OCI-LY7 (cell line): ENCODE measurements around the gene PRMT9. TPM values are rescaled to one million over a fixed set of nuclear protein-coding genes. Genes with fewer than 3 reads are reported as not detected.

Experiments
- BruUV-seq: library from RNA; stranded (reverse); fragments of 400-500 nt; replicated peaks from 2 replicates; lab custom pipeline; 2021; lab: Mats Ljungman, UMichigan
- CTCF ChIA-PET: fragments of 300-600 bp; sonication (Branson Sonifier 250); formaldehyde crosslinking; loops from one replicate; lab custom pipeline; 2022; ENCODE audit warnings: antibody characterized with exemption; ENCODE audit not compliant: unreplicated experiment; lab: Charles Lee
- POLR2A ChIA-PET: fragments of 300-600 bp; sonication (Branson Sonifier 250); formaldehyde crosslinking; loops from one replicate; lab custom pipeline; 2022; ENCODE audit warnings: antibody characterized with exemption; lab: Charles Lee
- DNase-seq: peaks from one replicate; pipeline ENCODE4 v3.0.0-alpha.2; 2015; ENCODE audit warnings: low spot score
- H2AFZ ChIP-seq: fragments of 200-600 bp; sonication (generic), shearing (Covaris generic); 2 replicates; pipeline ENCODE4 v1.6.1; 2014; ENCODE audit warnings: mild to moderate bottlenecking, antibody characterized with exemption, low read length, moderate library complexity
- H3K27ac ChIP-seq: fragments of 200-600 bp; sonication (generic); 2 replicates; pipeline ENCODE4 v1.5.1; 2014; ENCODE audit warnings: mixed run types, low read depth, mild to moderate bottlenecking, moderate library complexity, low read length, inconsistent platforms; ENCODE audit not compliant: poor library complexity, severe bottlenecking
- H3K36me3 ChIP-seq: fragments of 200-600 bp; sonication (generic); 2 replicates; pipeline ENCODE4 v1.6.1; 2014; ENCODE audit warnings: mild to moderate bottlenecking, antibody characterized with exemption, low read length, moderate library complexity, mixed read lengths; ENCODE audit not compliant: insufficient read depth
- H3K4me1 ChIP-seq: fragments of 200-600 bp; sonication (generic); 2 replicates; pipeline ENCODE4 v1.5.1; 2014; ENCODE audit warnings: mild to moderate bottlenecking, low read length; ENCODE audit not compliant: insufficient read depth, poor library complexity, severe bottlenecking
- H3K4me2 ChIP-seq: fragments of 200-600 bp; sonication (generic); 2 replicates; pipeline ENCODE4 v1.6.1; 2014; ENCODE audit warnings: mild to moderate bottlenecking, low read length
- H3K4me3 ChIP-seq: fragments of 200-600 bp; sonication (generic); 2 replicates; pipeline ENCODE4 v1.5.1; 2014; ENCODE audit warnings: mild to moderate bottlenecking, low read depth, low read length; ENCODE audit not compliant: poor library complexity, severe bottlenecking
- H3K79me2 ChIP-seq: fragments of 200-600 bp; sonication (generic); 2 replicates; pipeline ENCODE4 v1.6.1; 2016; ENCODE audit warnings: low read depth, mild to moderate bottlenecking, low read length, moderate library complexity, mixed read lengths; ENCODE audit not compliant: insufficient read depth
- H3K9me2 ChIP-seq: fragments of 200-600 bp; sonication (generic); 2 replicates; pipeline ENCODE4 v1.6.1; 2016; ENCODE audit warnings: mild to moderate bottlenecking, low read length, mixed read lengths; ENCODE audit not compliant: insufficient read depth
- H3K9me3 ChIP-seq: fragments of 200-600 bp; sonication (generic); 2 replicates; pipeline ENCODE4 v1.6.1; 2014; ENCODE audit warnings: mild to moderate bottlenecking, mixed run types, low read length, mixed read lengths
- H4K20me1 ChIP-seq: fragments of 200-600 bp; sonication (generic); 2 replicates; pipeline ENCODE4 v1.6.1; 2014; ENCODE audit warnings: mild to moderate bottlenecking, antibody characterized with exemption, low read length, moderate library complexity, mixed read lengths; ENCODE audit not compliant: insufficient read depth
- EZH2phosphoT487 ChIP-seq: fragments of 200-600 bp; sonication (generic); IDR thresholded peaks from 2 replicates; pipeline ENCODE4 v1.6.1; 2018; ENCODE audit warnings: low read depth, borderline replicate concordance, mild to moderate bottlenecking, mixed run types, antibody characterized with exemption, low read length, moderate library complexity, mixed read lengths
- intact Hi-C: fragments of 100-400 bp; cut with micrococcal nuclease; formaldehyde crosslinking; loops from one replicate; pipeline ENCODE4 v1.10.0; 2022; ENCODE audit not compliant: unreplicated experiment
- total RNA-seq, 2 experiments: library from RNA; depleted of rRNA in 1 of 2; stranded (reverse); fragments of >200 nt in 1 of 2; shearing (Covaris generic) in 1 of 2; gene quantifications; 2 replicates each; pipeline ENCODE4 v1.2.3, GENCODE V29; 2014 to 2022
- TF ChIP-seq, protein P1 (sequence below): fragments of 200-600 bp; sonication (generic); conservative IDR thresholded peaks from 2 replicates; pipeline ENCODE4 v1.5.1; 2014; ENCODE audit warnings: mild to moderate bottlenecking, antibody characterized with exemption, low read length, moderate library complexity, mixed read lengths

The PRMT9 gene
- total RNA-seq, 2 experiments from 2014 or later: 13.1 to 13.9 TPM

DNA sequence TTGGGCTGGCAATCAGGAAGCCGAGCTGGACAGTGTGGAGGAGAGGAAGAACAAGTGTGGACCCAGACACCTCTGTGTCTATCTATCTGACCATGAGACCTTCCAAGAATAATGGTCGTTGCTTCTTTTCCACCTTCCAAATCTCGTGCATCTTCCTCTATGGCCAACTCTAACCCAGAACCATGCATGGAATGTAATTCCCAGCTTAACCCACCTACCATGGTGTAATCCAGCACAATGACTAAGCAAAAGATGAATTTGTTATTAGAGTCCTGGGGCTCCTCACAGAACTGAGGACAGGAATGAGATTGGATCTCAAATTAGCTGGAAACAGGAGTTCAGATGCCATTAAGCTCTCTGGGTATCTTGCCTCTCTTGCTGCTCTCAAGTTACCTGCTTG lies 84.2 kb downstream of the PRMT9 start:
- Histone ChIP-seq H3K9me3 (no peaks in the 10 kb centered on the region), H3K4me1 (no peaks in the 10 kb centered on the region), H3K9me2 (no peaks in the 10 kb centered on the region), H3K4me2 (no peak overlapping the region), H2AFZ (no peak overlapping the region), H3K4me3 (no peak overlapping the region), H3K79me2 (no peaks in the 10 kb centered on the region), H4K20me1 (no peaks in the 10 kb centered on the region), H3K36me3 (no peaks in the 10 kb centered on the region), H3K27ac (no peak overlapping the region)
- POLR2A ChIA-PET: interaction anchor here (0.5 kb wide), 1 partner anchor 85 kb away, joined by 6 read pairs; no protein-coding TSS in a partner anchor
- DNase-seq: no peak
- intact Hi-C loops: loop anchor here (10.0 kb wide), 1 partner anchor 575 kb away; no protein-coding TSS in a partner anchor
- no peak for TF ChIP-seq EZH2phosphoT487
- TF ChIP-seq, protein P1, sequence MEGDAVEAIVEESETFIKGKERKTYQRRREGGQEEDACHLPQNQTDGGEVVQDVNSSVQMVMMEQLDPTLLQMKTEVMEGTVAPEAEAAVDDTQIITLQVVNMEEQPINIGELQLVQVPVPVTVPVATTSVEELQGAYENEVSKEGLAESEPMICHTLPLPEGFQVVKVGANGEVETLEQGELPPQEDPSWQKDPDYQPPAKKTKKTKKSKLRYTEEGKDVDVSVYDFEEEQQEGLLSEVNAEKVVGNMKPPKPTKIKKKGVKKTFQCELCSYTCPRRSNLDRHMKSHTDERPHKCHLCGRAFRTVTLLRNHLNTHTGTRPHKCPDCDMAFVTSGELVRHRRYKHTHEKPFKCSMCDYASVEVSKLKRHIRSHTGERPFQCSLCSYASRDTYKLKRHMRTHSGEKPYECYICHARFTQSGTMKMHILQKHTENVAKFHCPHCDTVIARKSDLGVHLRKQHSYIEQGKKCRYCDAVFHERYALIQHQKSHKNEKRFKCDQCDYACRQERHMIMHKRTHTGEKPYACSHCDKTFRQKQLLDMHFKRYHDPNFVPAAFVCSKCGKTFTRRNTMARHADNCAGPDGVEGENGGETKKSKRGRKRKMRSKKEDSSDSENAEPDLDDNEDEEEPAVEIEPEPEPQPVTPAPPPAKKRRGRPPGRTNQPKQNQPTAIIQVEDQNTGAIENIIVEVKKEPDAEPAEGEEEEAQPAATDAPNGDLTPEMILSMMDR: no peak
- CTCF ChIA-PET: no interaction called here
- BruUV-seq: no TSS peak

DNA sequence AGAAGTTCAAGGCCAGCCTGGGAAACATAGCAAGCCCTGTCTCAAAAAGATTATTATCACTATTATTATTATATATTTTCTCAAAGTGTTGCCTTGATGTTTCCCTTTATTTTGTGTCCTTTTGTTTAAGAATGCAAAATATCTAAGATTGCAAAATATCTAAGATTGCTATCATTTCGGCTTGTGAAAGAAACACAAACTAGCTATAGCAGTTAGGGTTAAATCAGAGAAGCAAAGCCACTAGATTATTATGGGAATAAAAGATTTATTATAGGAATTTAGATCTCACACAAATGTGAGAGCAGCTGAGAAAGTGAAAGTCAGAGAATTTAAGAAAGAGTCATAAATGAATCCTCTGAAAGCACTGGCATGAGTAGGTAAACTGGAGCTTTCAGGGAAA lies 84.8 kb downstream of the PRMT9 start:
- no peaks in the 10 kb centered on the region for H4K20me1 ChIP-seq
- ChIA-PET POLR2A (no interaction called here), CTCF (no interaction called here)
- H3K27ac ChIP-seq: no peak overlapping the region
- no peaks in the 10 kb centered on the region for H3K4me1 ChIP-seq
- no peak overlapping the region for H2AFZ ChIP-seq
- H3K4me2 ChIP-seq: no peak overlapping the region
- no peak for DNase-seq
- H3K36me3 ChIP-seq: no peaks in the 10 kb centered on the region
- no peaks in the 10 kb centered on the region for H3K9me2 ChIP-seq
- intact Hi-C loops: loop anchor here (10.0 kb wide), 1 partner anchor 574 kb away; no protein-coding TSS in a partner anchor
- BruUV-seq: no TSS peak
- H3K4me3 ChIP-seq: no peak overlapping the region
- no peak for TF ChIP-seq EZH2phosphoT487
- TF ChIP-seq, protein P1: no peak
- H3K9me3 ChIP-seq: no peaks in the 10 kb centered on the region
- no peaks in the 10 kb centered on the region for H3K79me2 ChIP-seq

DNA sequence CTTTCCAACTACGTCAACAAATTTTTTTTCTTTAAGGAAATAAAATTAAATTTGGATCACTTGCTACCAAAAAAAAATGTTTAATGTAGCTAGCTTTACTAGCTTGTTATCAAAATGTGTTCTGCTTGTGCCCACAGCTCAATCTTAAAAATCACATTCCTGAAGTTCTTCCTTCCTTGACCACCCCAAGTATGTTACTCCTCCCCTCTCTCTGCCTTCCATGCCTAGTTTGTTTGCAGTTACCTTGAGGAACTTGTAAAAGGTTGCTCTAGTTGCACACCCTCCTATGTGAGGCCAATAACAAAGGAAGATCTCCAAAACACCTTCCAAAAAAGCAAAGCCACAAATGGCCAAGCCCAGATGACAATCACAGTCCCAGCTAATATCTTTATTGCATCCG lies 86.4 kb downstream of the PRMT9 start:
- Histone ChIP-seq H3K9me3 (no peaks in the 10 kb centered on the region), H3K36me3 (no peaks in the 10 kb centered on the region), H4K20me1 (no peaks in the 10 kb centered on the region), H3K4me2 (no peak overlapping the region), H3K9me2 (no peaks in the 10 kb centered on the region), H3K4me3 (no peak overlapping the region), H3K79me2 (no peaks in the 10 kb centered on the region), H2AFZ (no peak overlapping the region), H3K27ac (no peak overlapping the region), H3K4me1 (no peaks in the 10 kb centered on the region)
- CTCF ChIA-PET: interaction anchor here (1.2 kb wide), 1 partner anchor 20 kb away, joined by 4 read pairs; the partner anchor contains the start of gene TMEM184C
- no TSS peak for BruUV-seq
- intact Hi-C loops: loop anchor here (10.0 kb wide), 1 partner anchor 573 kb away; no protein-coding TSS in a partner anchor
- TF ChIP-seq, protein P1: no peak
- no peak for TF ChIP-seq EZH2phosphoT487
- no peak for DNase-seq
- POLR2A ChIA-PET: no interaction called here
